HG03354 (cell line): Measurements from ENCODE around the gene RYK.
"Not testable (repeated sequence)": the region's sequence is repeated elsewhere in the genome, so short reads cannot be mapped to it uniquely, and the experiment has no call there.

ENCODE experiments used
- ATAC-seq: cut with Tn5 transposase; IDR thresholded peaks from one replicate; pipeline ENCODE4 v1.9.1; 2021; ENCODE audit warnings: mild to moderate bottlenecking; ENCODE audit not compliant: unreplicated experiment, poor library complexity, severe bottlenecking

RYK gene

DNA sequence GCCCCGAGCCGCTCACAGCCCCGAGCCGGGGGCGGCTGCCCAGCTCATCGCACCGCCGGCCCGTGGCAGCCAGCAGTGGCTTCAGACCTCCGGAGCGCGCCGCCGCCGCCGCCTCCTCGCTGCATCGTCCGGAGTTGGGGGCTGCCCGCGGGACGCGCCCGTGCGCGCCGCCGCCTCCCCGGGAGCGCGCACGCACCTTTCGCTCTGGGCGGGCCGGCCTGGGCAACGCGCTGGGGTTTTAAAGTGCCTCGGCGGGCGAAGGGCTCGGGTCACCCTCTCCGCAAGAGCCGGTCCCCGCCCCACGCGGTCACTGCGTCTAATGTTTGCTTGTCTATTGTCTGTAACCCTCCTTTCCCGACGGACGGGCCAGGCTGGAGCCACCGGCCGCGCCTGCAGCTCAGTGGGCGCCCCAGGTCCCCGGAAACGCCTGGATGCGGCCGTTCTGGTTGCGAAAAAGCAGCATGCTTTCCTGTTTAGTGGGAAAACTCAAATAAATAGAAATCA is at the start of gene RYK:
RYK (minus strand) TSS at position 143 of the 504 bp plus-strand sequence. CDS start 205 bp downstream, outside the sequence.
- peak; percentile 85 for ATAC-seq

DNA sequence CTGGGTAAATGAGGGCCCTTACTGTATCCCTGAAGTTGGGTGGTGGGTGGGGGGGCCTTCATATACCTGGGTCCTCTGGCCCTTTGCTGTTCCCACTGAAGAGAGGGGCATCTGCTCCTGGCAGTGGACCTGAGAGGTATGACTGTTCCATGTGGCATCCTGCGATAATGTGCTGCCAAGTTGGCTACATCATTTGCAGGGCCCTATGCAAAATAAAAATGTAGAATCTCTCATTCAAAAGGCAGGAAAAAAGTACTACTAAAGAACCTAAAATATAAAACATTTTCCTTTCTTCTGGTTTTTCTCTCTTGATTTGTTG is 49.2 kb upstream of the RYK start:
- ATAC-seq = no peak

GRCh38 chr3:134299185-134299887 is 48.7 kb upstream of the RYK start:
- ATAC-seq = no peak

DNA sequence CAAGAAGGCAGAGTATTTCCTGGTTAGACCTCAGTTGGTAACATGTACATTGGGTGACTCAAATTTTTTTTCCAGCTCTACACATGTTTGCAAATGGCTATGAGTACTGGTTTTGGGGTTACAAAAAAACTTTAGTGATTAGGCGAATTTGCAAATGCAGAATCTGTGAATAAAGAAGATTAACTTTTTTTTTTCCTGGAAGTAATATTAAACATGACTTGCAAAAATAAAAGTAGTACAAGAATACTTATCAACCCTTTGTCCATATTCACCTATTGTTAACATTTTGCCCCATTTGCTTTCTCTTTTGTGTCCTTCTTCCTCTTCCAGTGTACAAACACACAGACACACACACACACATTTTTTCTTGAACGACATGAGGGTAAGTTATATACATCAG is 47.6 kb upstream of the RYK start:
- no peak for ATAC-seq

- ATAC-seq = no peak
Measured at GRCh38 chr3:134296616-134297015, 46.0 kb upstream of the RYK start.

DNA sequence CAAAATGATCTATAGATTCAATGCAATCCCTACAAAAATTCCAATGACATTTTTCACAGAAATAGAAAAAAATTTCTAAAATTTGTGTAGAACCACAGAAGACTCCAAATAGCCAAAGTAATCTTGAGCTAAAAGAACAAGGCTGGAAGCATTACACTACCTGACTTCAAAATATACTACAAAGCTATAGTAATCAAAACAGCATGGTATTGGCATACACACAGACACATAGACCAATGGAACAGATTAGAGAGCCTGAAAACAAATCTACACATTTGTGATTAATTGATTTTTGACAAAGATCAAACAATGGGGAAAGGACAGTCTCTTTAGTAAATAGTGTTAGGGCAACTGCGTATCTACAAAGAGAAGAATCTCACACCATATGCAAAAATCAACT is 45.3 kb upstream of the RYK start:
- ATAC-seq = no peak

GRCh38 chr3:134294302-134295280 is 43.9 kb upstream of the RYK start:
- peak; percentile 100 for ATAC-seq

DNA sequence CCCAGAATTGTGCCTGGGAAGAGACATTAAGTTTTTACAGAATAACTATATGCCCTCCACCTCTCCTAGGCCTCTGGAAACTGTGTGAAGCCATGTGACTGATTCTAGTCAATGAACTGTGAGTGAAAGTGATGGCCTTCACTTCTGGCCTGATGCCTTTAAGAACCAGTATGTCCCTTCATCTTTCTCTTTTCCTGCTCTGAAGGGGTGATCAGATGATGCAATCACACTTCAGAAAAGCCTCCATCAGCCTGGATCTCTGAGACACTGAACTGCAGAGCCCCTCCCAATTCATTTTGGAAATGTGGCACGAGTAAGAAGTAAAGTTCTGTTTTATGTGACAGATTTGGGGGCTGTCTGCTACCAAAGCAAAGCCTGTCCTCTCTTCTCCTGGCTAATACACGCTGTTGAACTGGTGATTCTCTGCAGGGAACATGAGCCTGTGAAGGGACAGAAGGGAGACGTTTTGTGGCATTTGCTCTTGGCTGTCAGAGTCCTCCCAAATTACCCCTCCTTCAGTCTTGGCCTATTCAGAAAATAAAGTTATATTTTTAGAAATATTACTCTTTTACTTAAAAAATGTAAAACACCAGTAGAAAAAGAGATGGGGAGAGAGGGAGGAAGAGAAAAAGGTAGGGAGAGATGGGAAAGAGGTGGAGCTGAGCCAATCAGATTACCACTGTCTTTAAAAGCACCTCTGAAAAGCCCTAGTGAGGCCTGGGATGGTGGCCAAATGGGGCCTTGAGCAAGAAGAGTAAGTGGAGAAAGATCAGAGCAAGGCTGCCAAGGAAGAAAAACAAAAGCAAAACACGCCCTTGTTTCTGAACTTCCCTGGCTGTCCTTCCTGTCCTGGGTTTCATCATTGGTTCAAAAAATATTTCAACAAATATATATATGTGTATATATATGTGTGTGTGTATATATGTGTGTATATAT is 40.9 kb upstream of the RYK start:
- no peak for ATAC-seq

GRCh38 chr3:134287512-134287911 is 36.9 kb upstream of the RYK start:
- no peak for ATAC-seq

DNA sequence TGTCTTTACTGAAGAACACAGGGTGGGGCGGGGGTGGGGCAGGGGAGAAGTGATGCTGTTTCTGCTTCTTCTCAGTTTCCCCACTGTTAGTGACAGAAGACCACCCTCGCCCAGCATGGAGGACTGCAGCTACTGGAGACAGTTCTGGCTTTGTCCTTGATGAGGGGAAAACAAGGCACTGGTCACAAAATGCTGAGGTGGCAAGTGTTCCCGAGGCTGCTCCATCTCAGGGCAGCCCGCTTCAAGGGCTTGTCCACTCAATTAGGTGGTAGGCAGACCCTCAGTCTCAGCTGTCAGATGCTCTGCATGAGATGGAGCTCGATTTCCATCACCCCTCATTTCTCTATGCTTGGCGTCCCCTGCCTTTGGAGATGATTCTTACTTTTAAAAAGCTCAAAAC is 33.8 kb upstream of the RYK start:
- no peak for ATAC-seq

DNA sequence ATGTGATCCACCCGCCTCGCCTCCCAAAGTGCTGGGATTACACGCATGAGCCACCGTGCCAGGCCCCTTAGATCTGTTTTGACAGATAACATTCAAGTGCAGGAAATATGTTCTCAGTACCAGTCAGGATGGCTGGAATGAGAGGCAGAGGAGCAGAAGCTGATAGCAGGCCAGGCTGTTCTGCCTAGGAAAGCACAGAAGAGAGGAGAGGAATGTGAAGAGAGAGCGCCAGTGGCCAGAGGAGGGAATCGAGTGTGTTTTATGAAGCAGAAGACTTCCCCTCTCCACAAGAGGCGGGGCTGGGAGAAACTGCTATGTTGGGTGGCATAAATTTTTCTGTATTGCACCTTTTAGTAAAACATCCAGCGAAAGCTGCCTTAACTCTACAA is 32.0 kb upstream of the RYK start:
- no peak for ATAC-seq

DNA sequence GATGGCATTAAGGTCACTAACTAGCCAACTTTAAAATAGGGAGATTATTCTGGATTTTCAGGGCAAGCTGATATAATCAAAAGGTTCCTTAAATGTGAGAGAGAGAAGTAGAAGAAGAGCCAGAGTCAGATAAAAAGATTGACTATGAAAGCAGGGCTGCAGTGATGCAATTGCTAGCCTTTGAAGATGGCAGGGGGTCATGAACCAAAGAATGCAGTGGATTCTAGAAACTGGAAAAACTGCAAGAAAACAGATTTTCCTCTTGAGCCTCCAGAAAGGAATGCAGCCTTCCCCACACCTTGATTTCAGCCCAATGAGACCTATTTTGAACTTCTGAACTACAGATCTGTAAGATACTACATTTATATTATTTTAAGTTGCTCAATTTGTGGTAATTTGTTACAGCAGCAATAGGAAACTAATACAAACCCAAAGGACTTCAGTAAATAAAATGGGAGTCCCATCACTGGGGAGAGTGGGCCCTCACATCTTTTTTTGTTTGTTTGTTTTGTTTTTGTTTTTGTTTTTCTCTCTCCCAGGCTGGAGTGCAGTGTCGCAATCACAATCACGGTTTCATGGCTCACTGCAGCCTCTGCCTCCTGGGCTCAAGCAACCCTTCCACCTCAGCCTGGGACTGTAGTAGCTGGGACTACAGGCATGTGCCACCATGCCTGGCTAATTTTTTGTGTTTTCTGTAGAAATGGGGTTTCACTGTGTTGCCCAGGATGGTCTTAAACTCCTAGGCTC is 31.4 kb upstream of the RYK start:
- no peak for ATAC-seq

DNA sequence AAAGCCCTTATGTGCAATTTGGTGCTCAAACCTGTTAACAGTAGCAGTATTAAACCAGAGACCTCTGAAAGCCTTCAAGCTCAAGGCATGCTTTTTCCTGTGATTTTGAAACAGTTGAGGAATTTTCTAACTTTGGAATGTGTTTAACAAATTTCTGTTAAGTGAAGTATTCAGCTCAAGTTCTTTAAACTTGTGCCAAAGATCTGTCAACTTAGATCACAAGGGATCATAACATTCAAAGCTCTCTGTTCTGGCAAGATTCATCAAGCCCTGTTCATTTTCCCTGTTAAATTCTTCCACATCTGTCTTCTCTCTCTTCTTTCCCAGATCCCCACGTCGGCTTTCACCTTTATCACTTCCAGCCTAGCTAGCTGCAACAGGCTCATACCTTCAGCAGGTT is 28.8 kb upstream of the RYK start:
- ATAC-seq = no peak

GRCh38 chr3:134277066-134277660 is 26.5 kb upstream of the RYK start:
- ATAC-seq = no peak

- ATAC-seq = no peak
Measured at GRCh38 chr3:134276086-134276485, 25.4 kb upstream of the RYK start.

DNA sequence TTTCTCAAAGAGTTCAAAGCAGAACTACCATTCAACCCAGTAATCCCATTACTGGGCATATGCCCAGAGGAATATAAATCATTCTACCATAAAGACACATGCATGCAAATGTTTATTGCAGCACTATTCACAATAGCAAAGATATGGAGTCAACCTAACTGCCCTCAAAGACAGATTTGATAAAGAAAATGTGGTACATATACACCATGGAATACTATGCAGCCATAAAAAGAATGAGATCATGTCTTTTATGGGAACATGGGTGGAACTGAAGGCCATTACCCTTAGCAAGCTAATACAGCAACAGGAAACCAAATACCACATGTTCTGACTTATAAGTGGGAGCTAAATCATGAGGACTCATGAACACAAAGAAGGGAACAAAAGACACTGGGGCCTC is 24.5 kb upstream of the RYK start:
- ATAC-seq = not testable (repeated sequence)

- ATAC-seq = no peak
Measured at GRCh38 chr3:134274571-134274970, 23.9 kb upstream of the RYK start.

DNA sequence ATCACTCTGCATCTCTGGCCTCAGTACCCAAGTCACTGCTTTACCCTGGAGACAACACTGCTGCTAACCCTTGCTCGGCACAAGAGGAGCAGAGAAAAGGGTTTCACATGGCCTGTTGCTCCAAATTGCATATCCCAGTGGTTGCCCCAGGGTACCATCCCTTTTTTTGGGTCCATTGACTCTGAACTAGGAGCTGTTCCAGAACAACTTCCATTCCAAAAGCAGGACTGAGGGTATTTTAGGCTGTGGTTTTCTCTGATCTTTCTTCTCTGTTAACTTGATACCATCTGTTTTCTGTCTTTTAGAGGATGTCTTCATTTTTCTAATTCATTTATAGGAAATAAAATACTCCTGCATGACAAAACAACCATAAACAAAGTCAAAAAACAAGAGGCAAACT is 17.3 kb upstream of the RYK start:
- ATAC-seq = no peak

- ATAC-seq = no peak
Measured at GRCh38 chr3:134260987-134261386, 10.3 kb upstream of the RYK start.
